HG02759 (cell line): ENCODE results near the gene GRPEL1.

ENCODE experiments used
- ATAC-seq: cut with Tn5 transposase; IDR thresholded peaks from one replicate; pipeline ENCODE4 v1.9.1; 2021; ENCODE audit warnings: mild to moderate bottlenecking, moderate library complexity; ENCODE audit not compliant: unreplicated experiment

Gene GRPEL1

GRCh38 chr4:7066493-7066892, 1.4 kb downstream of the GRPEL1 start:
- no peak for ATAC-seq

- no peak for ATAC-seq
These were observed 1.9 kb downstream of the GRPEL1 start for GRCh38 chr4:7066006-7066405.

DNA sequence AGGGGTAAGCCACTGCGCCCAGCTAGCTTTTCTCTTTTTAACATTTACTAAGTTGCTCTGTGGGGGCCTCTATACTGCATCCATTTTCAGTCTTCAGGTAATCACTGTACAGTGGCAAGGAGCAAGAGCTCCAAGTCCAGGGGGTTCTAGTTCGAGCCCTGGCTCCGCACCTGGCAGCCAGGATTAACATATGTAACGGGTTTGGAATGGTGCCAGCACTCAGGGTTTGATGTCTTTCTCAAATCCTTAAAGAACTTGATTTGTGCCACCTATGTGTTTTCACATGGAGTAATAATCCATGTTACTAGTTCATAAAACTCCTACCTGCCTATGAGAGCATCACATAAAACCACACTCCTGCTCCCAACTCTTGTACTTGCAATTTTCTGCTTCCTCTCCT, 4.5 kb downstream of the GRPEL1 start:
- no peak for ATAC-seq

DNA sequence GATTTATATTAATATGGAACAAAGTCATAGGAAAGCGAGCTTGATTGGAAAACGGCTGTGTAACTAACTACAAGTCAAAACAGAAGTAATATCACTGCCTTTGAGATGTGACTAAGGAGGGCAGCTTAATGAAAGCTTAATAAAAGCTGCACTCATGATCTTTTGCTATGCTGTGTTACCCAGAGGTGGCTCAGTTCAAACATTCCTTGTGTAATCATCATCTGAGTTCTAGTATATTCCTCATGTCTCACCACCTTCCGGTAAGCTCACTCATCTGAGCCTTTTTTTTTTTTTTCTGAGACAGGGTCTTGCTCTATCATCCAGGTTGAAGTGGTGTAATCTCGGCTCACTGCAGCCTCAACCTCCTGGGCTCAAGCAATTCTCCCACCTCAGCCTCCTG, 5.0 kb downstream of the GRPEL1 start:
- no peak for ATAC-seq

DNA sequence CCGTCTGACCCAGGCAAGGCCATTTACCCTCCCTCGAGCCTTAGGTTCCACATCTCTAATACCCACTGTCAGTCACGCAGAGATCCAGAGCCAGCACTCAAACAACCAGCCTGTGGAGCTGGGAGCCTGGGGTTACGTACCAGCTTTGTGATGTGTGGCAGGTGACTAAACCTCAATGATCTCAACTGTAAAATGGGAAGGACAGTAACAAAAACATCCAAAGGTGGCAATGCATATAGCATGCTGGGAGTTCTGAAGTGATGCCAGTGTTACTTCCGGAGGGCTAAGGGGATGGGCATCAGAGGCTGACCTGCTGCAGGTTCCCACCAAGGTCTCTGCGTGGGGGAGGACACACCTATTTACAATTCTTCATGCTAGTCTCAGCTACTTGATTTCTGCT, 6.0 kb downstream of the GRPEL1 start:
- no peak for ATAC-seq

GRCh38 chr4:7060346-7061150, 7.3 kb downstream of the GRPEL1 start:
- no peak for ATAC-seq

DNA sequence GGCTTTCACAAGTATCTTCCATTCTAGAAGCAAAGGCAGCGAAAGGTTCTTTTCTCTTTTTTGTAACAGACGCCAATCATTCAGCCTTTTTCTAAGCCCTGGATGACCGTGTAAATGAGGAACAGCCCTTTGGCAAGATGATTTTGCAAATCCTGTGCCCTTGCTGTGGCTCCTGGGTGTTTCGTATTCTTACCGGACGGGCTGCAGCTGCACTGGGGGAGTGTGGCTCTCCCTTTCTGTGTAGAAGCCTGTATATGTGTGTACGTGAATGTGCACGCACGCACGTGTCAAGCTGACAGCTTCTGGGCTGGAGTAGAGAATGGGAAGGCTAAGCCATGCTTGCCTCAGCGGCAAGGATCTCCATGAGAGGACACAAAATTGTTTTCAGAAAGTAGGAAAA, 8.2 kb downstream of the GRPEL1 start:
- ATAC-seq: no peak

- peak; percentile 23 for ATAC-seq
These were observed 9.1 kb downstream of the GRPEL1 start for GRCh38 chr4:7058792-7059191.

DNA sequence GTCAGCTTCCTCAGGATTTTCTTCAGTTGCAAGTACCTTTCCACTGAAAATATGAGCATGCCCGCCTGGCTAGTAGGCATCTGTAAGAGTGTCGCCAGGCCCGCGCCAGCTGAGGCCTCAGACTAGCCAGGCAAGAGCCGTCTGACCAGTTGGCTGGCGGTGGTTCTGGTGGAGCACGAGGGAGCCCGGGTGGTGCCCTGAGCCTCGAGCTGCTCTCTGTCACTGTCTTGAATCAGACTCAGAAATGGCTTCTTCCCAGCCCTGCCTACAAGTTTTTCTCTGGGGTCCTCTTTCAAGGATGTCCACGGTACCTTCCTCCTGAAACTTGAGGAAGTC, 11.9 kb downstream of the GRPEL1 start:
- no peak for ATAC-seq

- no peak for ATAC-seq
These were observed 12.5 kb downstream of the GRPEL1 start for GRCh38 chr4:7055111-7055989.

- no peak for ATAC-seq
These were observed 13.6 kb downstream of the GRPEL1 start for GRCh38 chr4:7054106-7054880.

DNA sequence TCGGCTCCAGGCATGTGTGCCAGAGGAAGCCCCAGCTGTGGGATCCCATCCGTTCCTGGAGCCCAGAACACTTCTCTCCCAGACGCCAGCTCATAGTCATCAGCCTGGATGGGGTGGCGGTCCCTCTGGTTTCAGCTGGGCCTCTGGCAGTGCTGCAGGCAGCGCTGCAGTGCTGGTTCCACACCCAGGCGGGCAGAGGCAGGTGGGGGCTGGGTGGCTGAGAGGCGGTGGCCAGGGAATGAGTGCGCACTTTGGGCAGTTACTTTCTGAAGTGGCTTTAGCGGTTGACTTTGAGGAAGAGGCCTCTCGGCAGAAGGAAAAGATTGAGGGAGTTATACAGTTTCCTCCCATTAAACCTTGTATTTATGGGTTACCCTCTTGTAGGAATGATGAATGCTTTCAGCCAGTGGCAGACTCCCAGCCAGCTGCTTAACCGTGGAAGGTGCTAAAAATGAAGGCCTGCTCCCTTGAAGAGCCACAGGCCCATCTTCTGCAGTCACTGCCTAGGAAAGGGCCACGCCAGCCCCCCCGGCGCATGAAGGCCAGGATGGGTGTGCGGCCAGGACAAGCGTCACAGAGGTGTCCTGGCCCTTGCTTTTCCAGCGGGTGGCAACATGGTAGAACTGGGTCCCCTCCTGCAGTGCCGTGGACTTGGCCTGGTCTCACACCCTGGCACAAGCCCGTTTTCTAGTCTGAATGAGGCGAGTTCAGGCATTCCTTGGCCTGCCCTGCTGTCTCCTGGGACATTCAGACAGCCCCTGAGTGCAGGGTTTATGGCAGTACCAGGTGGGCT, 14.7 kb downstream of the GRPEL1 start:
- ATAC-seq: no peak

GRCh38 chr4:7052313-7052712, 15.6 kb downstream of the GRPEL1 start:
- no peak for ATAC-seq

- no peak for ATAC-seq
These were observed 16.0 kb downstream of the GRPEL1 start for GRCh38 chr4:7051905-7052304.

DNA sequence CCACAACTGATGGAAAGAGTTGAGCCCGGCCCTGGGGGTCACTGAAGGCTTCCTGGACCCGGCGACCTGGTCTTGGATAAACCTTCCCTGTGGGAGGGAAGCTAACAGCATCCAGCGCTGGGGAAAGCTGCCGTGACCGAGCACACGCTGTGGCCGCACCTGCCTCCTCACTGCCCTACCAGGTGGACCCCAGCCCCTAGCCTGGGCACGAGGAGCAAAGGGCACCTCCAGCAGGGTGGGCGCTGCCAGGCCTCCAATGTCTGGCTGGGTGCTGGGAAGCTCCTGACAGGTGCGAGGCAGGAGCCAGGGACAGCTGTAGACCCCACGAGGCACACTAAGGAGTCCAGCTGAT, 16.7 kb downstream of the GRPEL1 start:
- no peak for ATAC-seq

DNA sequence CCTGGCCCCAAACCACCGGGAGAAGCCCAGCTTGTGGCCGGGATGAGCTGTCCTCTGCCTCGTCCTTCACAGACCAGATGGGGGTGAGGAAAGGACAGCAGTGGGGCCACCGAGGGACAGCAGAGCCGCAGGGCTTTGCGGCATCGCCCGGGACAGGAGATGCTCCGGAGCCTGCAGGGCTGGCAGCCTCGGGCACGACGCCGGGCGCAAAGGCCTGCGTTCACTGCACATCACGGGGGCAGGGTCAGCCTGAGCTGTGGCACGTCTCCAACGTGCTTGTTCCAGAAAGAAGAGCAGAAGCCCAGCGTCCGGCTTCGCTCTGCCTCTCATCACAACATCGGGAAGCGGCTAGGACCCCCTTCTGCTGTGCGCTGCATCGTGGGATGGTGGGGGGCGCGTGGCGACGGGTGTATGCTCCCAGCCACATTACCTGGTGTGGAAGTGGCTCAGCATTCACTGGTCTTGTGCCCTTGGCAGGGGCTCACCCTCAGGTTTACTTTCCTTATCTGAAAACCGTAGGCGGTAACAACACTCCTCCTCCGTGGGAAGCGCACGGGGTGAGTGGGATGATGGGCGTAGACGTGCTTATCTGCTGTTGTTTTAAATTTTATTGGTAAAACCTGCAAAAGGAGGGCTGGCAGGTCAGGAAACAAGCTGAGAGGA, 17.3 kb downstream of the GRPEL1 start:
- ATAC-seq: no peak

- no peak for ATAC-seq
These were observed 18.1 kb downstream of the GRPEL1 start for GRCh38 chr4:7049739-7050138.

- ATAC-seq: no peak
These were observed 18.6 kb downstream of the GRPEL1 start for GRCh38 chr4:7049295-7049694.

DNA sequence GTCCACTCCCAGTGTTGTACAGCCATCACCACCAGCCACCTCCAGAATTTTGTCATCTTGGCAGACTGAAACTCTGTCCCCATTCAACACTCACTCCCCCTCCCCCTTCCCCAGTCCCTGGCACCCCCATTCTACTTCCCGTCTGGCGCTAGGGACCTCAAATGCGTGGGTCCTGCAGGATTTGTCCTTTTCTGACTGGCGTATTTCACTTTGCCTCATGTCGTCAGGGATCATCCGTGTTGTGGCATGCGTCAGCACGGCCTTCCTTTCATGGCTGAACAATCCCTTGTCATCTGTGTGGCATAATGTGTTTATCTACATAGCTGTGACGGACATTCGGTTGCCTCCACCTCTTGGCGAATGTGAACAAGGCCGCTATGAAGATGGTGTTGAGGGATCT, 19.2 kb downstream of the GRPEL1 start:
- ATAC-seq: no peak

DNA sequence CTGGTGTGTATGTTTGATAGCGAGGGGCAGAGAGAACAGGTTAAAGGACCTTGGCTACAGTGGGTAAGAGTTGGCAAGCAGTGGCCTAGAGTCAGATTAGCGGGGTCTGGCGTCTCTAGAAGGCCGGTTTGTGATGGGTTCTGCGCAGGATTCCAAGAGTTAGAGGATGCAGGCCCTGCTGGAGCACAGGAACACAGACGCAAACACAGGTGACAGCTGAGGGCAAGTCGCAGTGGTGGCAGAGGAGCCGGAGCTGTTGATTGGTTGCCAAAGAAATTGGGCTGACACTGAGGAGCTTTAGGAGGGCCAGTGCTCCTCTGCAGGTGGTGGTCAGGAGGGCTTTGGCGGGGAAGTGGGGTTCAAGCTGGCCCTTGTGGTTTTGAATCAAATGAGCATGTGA, 20.9 kb downstream of the GRPEL1 start:
- no peak for ATAC-seq
